HEK293 (cell line): Measurements from ENCODE around the gene EIF4E1B.
A peak's percentile ranks its signal among the peaks of the same experiment; 100 is the strongest.

Experiments used
- CTCF ChIA-PET: fragments of 350-600 bp; formaldehyde crosslinking; extraction: SDS; loops from one replicate; lab custom pipeline; 2021; ENCODE audit warnings: antibody characterized with exemption; lab: Yijun Ruan, JAX
- POLR2A ChIA-PET: fragments of 300-600 bp; formaldehyde crosslinking; extraction: SDS; loops from one replicate; lab custom pipeline; 2020; ENCODE audit warnings: antibody characterized with exemption, inconsistent platforms; lab: Yijun Ruan, JAX
- H3K27ac ChIP-seq: fragments of 200-500 bp; sonication (Bioruptor generic); 2 replicates; pipeline ENCODE4 v1.5.1; 2014; ENCODE audit warnings: low read depth, low read length, control low read depth, inconsistent platforms; ENCODE audit errors: extremely low read depth
- H3K36me3 ChIP-seq, 2 experiments: fragments of 200-500 bp in 1 of 2; sonication (Bioruptor generic) in 1 of 2; 1 replicate in 1 of 2; 2 replicates in 1 of 2; pipeline ENCODE4 v1.5.1; 2014 to 2017; ENCODE audit warnings: inconsistent platforms in 2 of 2, low read length in 2 of 2; ENCODE audit not compliant: control insufficient read depth in 2 of 2, insufficient read depth in 1 of 2
- H3K4me1 ChIP-seq: fragments of 200-500 bp; sonication (Bioruptor generic); 2 replicates; pipeline ENCODE4 v1.5.1; 2014; ENCODE audit warnings: mild to moderate bottlenecking, low read length, inconsistent platforms; ENCODE audit not compliant: control insufficient read depth, insufficient read depth
- H3K4me3 ChIP-seq: 2 replicates; pipeline ENCODE4 v1.5.1; 2011; ENCODE audit warnings: low read depth, mild to moderate bottlenecking, control low read depth, low read length, moderate library complexity
- H3K9me3 ChIP-seq: fragments of 200-500 bp; sonication (Bioruptor generic); 2 replicates; pipeline ENCODE4 v1.5.1; 2014; ENCODE audit warnings: low read depth, low read length, inconsistent platforms; ENCODE audit not compliant: control insufficient read depth, insufficient read depth
- EGR2 ChIP-seq: fragments of 450-650 bp; formaldehyde crosslinking; IDR thresholded peaks from 2 replicates; pipeline ENCODE4 v1.5.1; 2016; ENCODE audit warnings: low read depth, missing biosample characterization, missing genetic modification characterization
- GLIS1 ChIP-seq: fragments of 450-650 bp; formaldehyde crosslinking; IDR thresholded peaks from 2 replicates; pipeline ENCODE4 v1.5.1; 2016; ENCODE audit warnings: missing biosample characterization, missing genetic modification characterization
- IKZF3 ChIP-seq: fragments of 450-650 bp; IDR thresholded peaks from 2 replicates; pipeline ENCODE4 v1.5.0; 2018; ENCODE audit warnings: missing biosample characterization, mild to moderate bottlenecking, missing genetic modification characterization, moderate library complexity
- KLF7 ChIP-seq: fragments of 450-650 bp; formaldehyde crosslinking; IDR thresholded peaks from 2 replicates; pipeline ENCODE4 v1.5.1; 2016; ENCODE audit warnings: missing biosample characterization, missing genetic modification characterization, borderline replicate concordance
- REST ChIP-seq: fragments of 450-650 bp; formaldehyde crosslinking; IDR thresholded peaks from 2 replicates; pipeline ENCODE4 v1.5.1; 2016; ENCODE audit warnings: missing biosample characterization, missing genetic modification characterization
- ZBTB26 ChIP-seq: fragments of 450-650 bp; formaldehyde crosslinking; optimal IDR thresholded peaks from 2 replicates; pipeline ENCODE3; 2016; ENCODE audit warnings: missing biosample characterization, mild to moderate bottlenecking, missing genetic modification characterization
- ZBTB48 ChIP-seq: fragments of 450-650 bp; formaldehyde crosslinking; IDR thresholded peaks from 2 replicates; pipeline ENCODE4 v1.5.1; 2016; ENCODE audit warnings: missing biosample characterization, missing genetic modification characterization
- ZBTB49 ChIP-seq: fragments of 450-650 bp; formaldehyde crosslinking; IDR thresholded peaks from 2 replicates; pipeline ENCODE4 v1.5.1; 2016; ENCODE audit warnings: missing biosample characterization, missing genetic modification characterization, low read depth
- ZBTB8A ChIP-seq: fragments of 450-650 bp; formaldehyde crosslinking; IDR thresholded peaks from 2 replicates; pipeline ENCODE4 v1.5.1; 2016; ENCODE audit warnings: missing biosample characterization, missing genetic modification characterization
- ZNF274 ChIP-seq, 2 experiments: fragments of 200-500 bp in 1 of 2; fragments of 450-650 bp in 1 of 2; sonication (Bioruptor generic) in 1 of 2; formaldehyde crosslinking in 1 of 2; IDR thresholded peaks; 2 replicates each; pipeline versions ENCODE4 v1.5.1 to v1.6.1; 2014 to 2016; ENCODE audit warnings: borderline replicate concordance in 1 of 2, inconsistent platforms in 1 of 2, low read length in 1 of 2, missing biosample characterization in 1 of 2, missing genetic modification characterization in 1 of 2
- ZNF280D ChIP-seq: fragments of 450-650 bp; formaldehyde crosslinking; IDR thresholded peaks from 2 replicates; pipeline ENCODE4 v1.5.1; 2016; ENCODE audit warnings: missing biosample characterization, missing genetic modification characterization
- ZNF335 ChIP-seq: fragments of 450-650 bp; formaldehyde crosslinking; conservative IDR thresholded peaks from 2 replicates; pipeline ENCODE4 v1.5.1; 2016; ENCODE audit warnings: missing biosample characterization, missing genetic modification characterization
- ZNF341 ChIP-seq: fragments of 450-650 bp; formaldehyde crosslinking; IDR thresholded peaks from 2 replicates; pipeline ENCODE4; 2016; ENCODE audit warnings: low read depth, missing biosample characterization, missing genetic modification characterization
- ZNF398 ChIP-seq: fragments of 450-650 bp; formaldehyde crosslinking; IDR thresholded peaks from 2 replicates; pipeline ENCODE4 v1.5.1; 2017; ENCODE audit warnings: missing biosample characterization, missing genetic modification characterization
- ZNF423 ChIP-seq: fragments of 450-650 bp; formaldehyde crosslinking; IDR thresholded peaks from 2 replicates; pipeline ENCODE4 v1.5.1; 2016; ENCODE audit warnings: missing biosample characterization, missing genetic modification characterization
- ZNF48 ChIP-seq: fragments of 450-650 bp; formaldehyde crosslinking; IDR thresholded peaks from 2 replicates; pipeline ENCODE4 v1.5.1; 2016; ENCODE audit warnings: missing biosample characterization, missing genetic modification characterization
- ZNF561 ChIP-seq: fragments of 450-650 bp; IDR thresholded peaks from 2 replicates; pipeline ENCODE4 v1.5.1; 2018; ENCODE audit warnings: missing biosample characterization, missing genetic modification characterization, borderline replicate concordance
- ZNF571 ChIP-seq: fragments of 450-650 bp; formaldehyde crosslinking; IDR thresholded peaks from 2 replicates; pipeline ENCODE4 v1.5.0; 2017; ENCODE audit warnings: missing biosample characterization, missing genetic modification characterization
- ZNF623 ChIP-seq: fragments of 450-650 bp; formaldehyde crosslinking; IDR thresholded peaks from 2 replicates; pipeline ENCODE4 v1.5.1; 2016; ENCODE audit warnings: missing biosample characterization, missing genetic modification characterization
- ZNF624 ChIP-seq: fragments of 450-650 bp; formaldehyde crosslinking; IDR thresholded peaks from 2 replicates; pipeline ENCODE4 v1.5.1; 2017; ENCODE audit warnings: missing biosample characterization, missing genetic modification characterization
- ZNF792 ChIP-seq: fragments of 450-650 bp; formaldehyde crosslinking; IDR thresholded peaks from 2 replicates; pipeline ENCODE4 v1.5.1; 2016; ENCODE audit warnings: missing biosample characterization, missing genetic modification characterization

The EIF4E1B gene

GRCh38 chr5:176640616-176641015, 10.1 kb downstream of the EIF4E1B start:
- ChIA-PET POLR2A (no interaction called here), CTCF (no interaction called here)
- Histone ChIP-seq H3K27ac (no peak overlapping the region), H3K4me1 (no peaks in the 10 kb centered on the region), H3K9me3 (no peaks in the 10 kb centered on the region), H3K36me3 (no peaks in the 10 kb centered on the region), H3K4me3 (no peak overlapping the region)
- TF ChIP-seq ZNF571 (no peak), KLF7 (tag by site-specific recombination) (no peak), ZNF274 (IDR thresholded peaks at IDR 0.05; ENCODE audit: low read length) (no peak), ZNF274 (tag by site-specific recombination; IDR thresholded peaks at IDR 0.05; ENCODE audit: borderline replicate concordance) (no peak), ZNF792 (tag by site-specific recombination) (no peak), ZNF623 (tag by site-specific recombination) (peak; percentile 94), REST (tag by site-specific recombination) (no peak), ZBTB8A (tag by site-specific recombination) (no peak)

- Histone ChIP-seq H3K9me3 (no peaks in the 10 kb centered on the region), H3K27ac (no peak overlapping the region), H3K4me1 (no peaks in the 10 kb centered on the region), H3K4me3 (no peak overlapping the region), H3K36me3 (no peaks in the 10 kb centered on the region)
- ChIA-PET CTCF (interaction anchor here (0.6 to 1.2 kb wide), 2 partner anchors 34 to 227 kb away, joined by 3 read pairs; no protein-coding TSS in a partner anchor), POLR2A (interaction anchor here (0.6 kb wide), 1 partner anchor 14 kb away, joined by 3 read pairs; no protein-coding TSS in a partner anchor)
- TF ChIP-seq ZNF561 (tag by site-specific recombination) (no peak), ZBTB26 (no peak), ZNF280D (tag by site-specific recombination) (no peak), ZBTB49 (tag by site-specific recombination) (no peak), ZNF623 (tag by site-specific recombination) (no peak), ZNF624 (tag by site-specific recombination) (no peak), ZNF335 (tag by site-specific recombination) (peak; percentile 79), GLIS1 (tag by site-specific recombination) (0 out of 2 replicates have a peak, but pooled peaks have one; percentile 5), EGR2 (tag by site-specific recombination) (peak; percentile 68), ZNF398 (tag by site-specific recombination) (no peak), ZNF48 (tag by site-specific recombination) (no peak), ZNF341 (tag by site-specific recombination) (no peak; the same call in 1 of the 2 replicates), IKZF3 (tag by site-specific recombination) (no peak), ZNF423 (tag by site-specific recombination) (no peak), ZBTB48 (tag by site-specific recombination) (no peak)
These were observed 12.4 kb downstream of the EIF4E1B start for GRCh38 chr5:176642675-176643490.
